GM21515 (cell line): ENCODE measurements around the gene VPS18.
"Not testable (repeated sequence)": the region's sequence is repeated elsewhere in the genome, so short reads cannot be mapped to it uniquely, and the experiment has no call there.

Source experiments
- ATAC-seq: cut with Tn5 transposase; IDR thresholded peaks from one replicate; pipeline ENCODE4 v1.9.1; 2021; ENCODE audit not compliant: unreplicated experiment

The VPS18 gene

GRCh38 chr15:40893733-40894680 lies at the start of gene VPS18:
Gene VPS18 (plus strand): TSS chr15:40894450. CDS start chr15:40894769, 319 bp downstream.
- peak; percentile 81 for ATAC-seq

- ATAC-seq = no peak
Observed at GRCh38 chr15:40844696-40845030, 49.6 kb upstream of the VPS18 start.

- no peak for ATAC-seq
Observed at GRCh38 chr15:40845036-40845435, 49.2 kb upstream of the VPS18 start.

GRCh38 chr15:40845511-40846284 lies 48.6 kb upstream of the VPS18 start:
- no peak for ATAC-seq

- no peak for ATAC-seq
Observed at GRCh38 chr15:40846841-40847222, 47.4 kb upstream of the VPS18 start.

- ATAC-seq = no peak
Observed at GRCh38 chr15:40847223-40847961, 46.9 kb upstream of the VPS18 start.

GRCh38 chr15:40850576-40851112 lies 43.6 kb upstream of the VPS18 start:
- no peak for ATAC-seq

- no peak for ATAC-seq
Observed at GRCh38 chr15:40852529-40852928, 41.7 kb upstream of the VPS18 start.

- no peak for ATAC-seq
Observed at GRCh38 chr15:40853241-40853890, 40.9 kb upstream of the VPS18 start.

- ATAC-seq = no peak
Observed at GRCh38 chr15:40854161-40854560, 40.1 kb upstream of the VPS18 start.

GRCh38 chr15:40855706-40856234 lies 38.5 kb upstream of the VPS18 start:
- ATAC-seq = no peak

- ATAC-seq = no peak
Observed at GRCh38 chr15:40856746-40857145, 37.5 kb upstream of the VPS18 start.

GRCh38 chr15:40857601-40858341 lies 36.5 kb upstream of the VPS18 start:
- ATAC-seq = no peak

- no peak for ATAC-seq
Observed at GRCh38 chr15:40858706-40859105, 35.5 kb upstream of the VPS18 start.

GRCh38 chr15:40859206-40859851 lies 34.9 kb upstream of the VPS18 start:
- ATAC-seq = no peak

GRCh38 chr15:40861147-40861546 lies 33.1 kb upstream of the VPS18 start:
- ATAC-seq = not testable (repeated sequence)

GRCh38 chr15:40863660-40864270 lies 30.5 kb upstream of the VPS18 start:
- no peak for ATAC-seq

- ATAC-seq = no peak
Observed at GRCh38 chr15:40867199-40867598, 27.1 kb upstream of the VPS18 start.

- no peak for ATAC-seq
Observed at GRCh38 chr15:40869686-40870085, 24.6 kb upstream of the VPS18 start.
